K562 (cell line): ENCODE measurements around the gene MMS19.

Source experiments
- CGGBP1 ChIP-seq: fragments of 250-450 bp; sonication (Bioruptor Pico); IDR thresholded peaks from 2 replicates; pipeline ENCODE4 v1.9.0; 2021; ENCODE audit warnings: mild to moderate bottlenecking
- CTCF ChIP-seq, 3 experiments: IDR thresholded peaks in 2 of 3; conservative IDR thresholded peaks in 1 of 3; 2 replicates each; pipeline ENCODE4 v1.5.1; 2011 to 2012; ENCODE audit warnings: low read length in 3 of 3, mild to moderate bottlenecking in 3 of 3, control low read depth in 2 of 3, improper control_type of control experiment in 1 of 3, inconsistent platforms in 1 of 3, low read depth in 1 of 3, mixed read lengths in 1 of 3, moderate library complexity in 1 of 3; ENCODE audit not compliant: insufficient read depth in 2 of 3
- E2F5 ChIP-seq: sonication (generic); formaldehyde crosslinking; IDR thresholded peaks from 2 replicates; pipeline ENCODE4 v1.8.0; 2022; ENCODE audit warnings: mild to moderate bottlenecking, missing genetic modification reagents
- EGR1 ChIP-seq: fragments of 450-650 bp; conservative IDR thresholded peaks from 2 replicates; pipeline ENCODE4 v1.6.1; 2017; ENCODE audit warnings: mild to moderate bottlenecking
- GTF3C2 ChIP-seq: IDR thresholded peaks from 3 replicates; pipeline ENCODE4 v1.6.1; 2011; ENCODE audit warnings: borderline replicate concordance, mild to moderate bottlenecking, moderate library complexity; ENCODE audit not compliant: insufficient read length; ENCODE audit errors: extremely low read depth
- MED1 ChIP-seq: sonication (generic); formaldehyde crosslinking; IDR thresholded peaks from 2 replicates; pipeline ENCODE4 v1.8.1; 2023; ENCODE audit warnings: missing genetic modification reagents, borderline replicate concordance
- MTF1 ChIP-seq: fragments of 250-450 bp; sonication (Bioruptor Pico); IDR thresholded peaks from 2 replicates; pipeline ENCODE4 v1.9.0; 2021; ENCODE audit warnings: moderate library complexity, mild to moderate bottlenecking, inconsistent platforms, borderline replicate concordance
- NFRKB ChIP-seq: fragments of 450-650 bp; IDR thresholded peaks from 2 replicates; pipeline ENCODE4 v1.6.1; 2016; ENCODE audit warnings: low read depth
- POLR2A ChIP-seq: fragments of 450-650 bp; conservative IDR thresholded peaks from 2 replicates; pipeline ENCODE4 v1.6.1; 2016
- SP1 ChIP-seq: sonication (generic); formaldehyde crosslinking; IDR thresholded peaks from 2 replicates; pipeline ENCODE4 v1.8.1; 2022; ENCODE audit warnings: mild to moderate bottlenecking, missing genetic modification reagents
- SPI1 ChIP-seq: IDR thresholded peaks from 2 replicates; pipeline ENCODE4 v1.6.1; 2011; ENCODE audit warnings: low read depth, low read length, control low read depth, borderline replicate concordance
- TSHZ1 ChIP-seq: fragments of 250-450 bp; sonication (Bioruptor Pico); IDR thresholded peaks from 2 replicates; pipeline ENCODE4 v1.4.0; 2020; ENCODE audit warnings: mild to moderate bottlenecking, moderate library complexity
- ZNF3 ChIP-seq: fragments of 250-450 bp; sonication (Bioruptor Pico); IDR thresholded peaks from 2 replicates; pipeline ENCODE4 v1.5.0; 2021; ENCODE audit warnings: mild to moderate bottlenecking, moderate library complexity
- ZNF75A ChIP-seq: fragments of 450-650 bp; formaldehyde crosslinking; IDR thresholded peaks from 2 replicates; pipeline ENCODE4 v1.4.0; 2020; ENCODE audit warnings: mild to moderate bottlenecking

GRCh38 chr10:97459111-97459510 is 39.1 kb downstream of the MMS19 start:
- TF ChIP-seq SPI1 (no peak), GTF3C2 (no peak), ZNF3 (no peak), ZNF75A (CRISPR knock-in tag) (no peak), MTF1 (no peak), MED1 (CRISPR knock-in tag) (no peak), SP1 (CRISPR knock-in tag) (no peak), EGR1 (no peak), CGGBP1 (CRISPR knock-in tag) (no peak), TSHZ1 (no peak), NFRKB (no peak), E2F5 (CRISPR knock-in tag) (no peak), CTCF (IDR thresholded peaks at IDR 0.05 in 2 of 3, conservative IDR thresholded peaks at IDR 0.05 in 1 of 3; ENCODE audit: insufficient read depth in 2 of 3, low read depth in 1 of 3, low read length in 3 of 3) (no peak), POLR2A (no peak; the same call in 1 of the 2 replicates)
